Activated T-cell treated with anti-CD3 and anti-CD28 coated beads for 1 hour (primary cell): ENCODE results near the gene FRYL.
"Not testable (repeated sequence)": the region's sequence is repeated elsewhere in the genome, so short reads cannot be mapped to it uniquely, and the experiment has no call there.

ENCODE experiments used
- DNase-seq: peaks from one replicate; pipeline ENCODE4 v3.0.0-alpha.2; 2020; ENCODE audit warnings: low read depth

Gene FRYL

DNA sequence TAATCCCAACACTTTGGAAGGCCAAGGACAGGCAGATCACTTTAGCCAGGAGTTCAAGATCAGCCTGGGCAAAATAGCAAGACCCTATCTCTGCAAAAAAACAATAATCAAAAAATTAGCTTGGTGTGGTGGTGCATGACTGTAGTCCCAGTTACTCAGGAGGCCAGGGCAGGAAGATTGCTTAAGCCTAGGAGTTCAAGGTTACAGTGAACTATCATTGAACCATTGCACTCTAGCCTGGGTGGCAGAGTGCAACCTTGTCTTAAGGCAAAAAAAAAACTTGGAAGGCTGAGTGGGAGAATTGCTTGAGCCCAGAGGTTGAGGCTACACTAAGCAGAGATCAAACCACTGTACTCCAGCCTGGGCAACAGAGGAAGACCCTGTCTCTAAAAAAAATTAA lies 5.2 kb upstream of the FRYL start:
- no peak for DNase-seq

DNA sequence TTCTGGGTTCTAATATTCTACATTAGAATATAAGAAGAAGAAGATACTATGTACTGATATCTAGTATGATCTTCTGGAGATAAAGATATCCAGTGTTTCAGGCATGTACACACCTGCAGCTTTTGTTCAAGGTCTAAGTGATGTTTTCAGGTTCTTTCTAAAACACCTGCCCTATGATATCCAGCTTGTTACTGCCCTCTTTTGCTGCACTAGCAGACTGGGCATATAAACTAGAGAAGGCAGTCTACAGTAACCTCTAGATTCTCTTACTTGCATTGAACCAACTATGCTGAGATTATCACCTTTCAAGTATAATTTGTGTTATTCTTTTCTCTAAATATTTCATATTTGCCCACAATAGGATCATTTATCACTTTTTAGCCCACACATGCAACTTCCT lies 1.9 kb upstream of the FRYL start:
- DNase-seq = no peak

DNA sequence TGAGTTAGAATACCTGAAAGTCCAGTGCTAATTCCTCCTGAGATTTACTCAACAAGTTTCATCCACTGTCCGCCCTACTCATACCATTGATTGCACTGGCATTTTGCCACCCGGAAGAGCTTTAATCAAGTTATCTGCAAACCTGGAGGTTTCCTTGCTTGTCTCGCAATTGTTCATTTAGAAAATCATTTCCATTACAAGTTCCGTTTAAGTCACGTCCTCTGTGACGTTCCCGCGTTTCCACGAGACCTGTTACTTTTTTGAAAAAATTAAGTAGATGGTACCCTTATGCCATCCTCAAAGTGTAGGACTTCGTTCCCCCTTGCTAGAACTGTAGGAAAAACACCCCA lies 761 bp upstream of the FRYL start:
- DNase-seq = peak; percentile 29

DNA sequence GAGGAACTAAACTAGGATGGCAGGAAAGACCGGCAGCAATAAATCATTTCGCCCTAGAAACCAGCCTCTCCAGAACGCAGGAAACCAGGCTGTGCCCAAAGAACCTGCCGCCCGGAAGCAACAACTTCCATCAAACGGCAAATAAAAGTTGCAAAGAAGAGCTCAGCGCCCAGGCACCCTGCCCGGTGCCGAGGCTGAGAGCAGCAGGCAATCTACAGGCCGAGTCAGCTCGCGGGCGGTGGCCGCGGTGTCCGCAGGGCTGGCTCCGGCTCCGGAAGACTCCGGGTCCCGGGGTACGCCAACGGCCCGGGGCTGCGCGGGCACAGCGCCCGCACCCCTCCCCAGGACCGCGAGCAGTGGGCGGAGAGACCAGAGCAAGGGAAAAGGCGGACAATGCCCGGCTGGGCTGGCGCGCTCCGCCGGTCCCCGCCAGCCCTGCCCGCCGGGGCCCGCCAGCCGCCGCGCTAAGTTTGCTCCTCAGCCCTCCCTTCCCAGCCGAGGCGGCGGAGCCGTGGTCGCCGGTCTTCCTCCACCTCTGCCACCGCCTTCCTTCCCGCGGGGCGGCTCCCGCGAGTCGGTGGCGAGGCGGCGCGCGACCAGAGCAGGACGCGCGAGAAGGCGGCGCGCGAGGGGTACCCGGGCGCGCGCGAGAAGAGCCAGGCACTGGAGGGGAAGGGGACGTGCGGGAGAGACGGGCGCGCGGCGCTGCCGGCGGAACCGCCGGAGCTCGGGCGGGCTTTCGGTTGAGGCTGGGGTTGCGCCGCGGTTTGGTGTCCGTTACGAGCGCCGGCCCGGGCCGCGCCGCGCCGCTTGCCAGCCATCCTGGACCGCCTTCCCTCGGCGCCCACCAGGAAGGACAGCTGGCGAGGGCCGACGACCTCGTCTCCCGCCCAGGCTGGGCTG lies 733 bp downstream of the FRYL start:
- DNase-seq = peak; percentile 64

DNA sequence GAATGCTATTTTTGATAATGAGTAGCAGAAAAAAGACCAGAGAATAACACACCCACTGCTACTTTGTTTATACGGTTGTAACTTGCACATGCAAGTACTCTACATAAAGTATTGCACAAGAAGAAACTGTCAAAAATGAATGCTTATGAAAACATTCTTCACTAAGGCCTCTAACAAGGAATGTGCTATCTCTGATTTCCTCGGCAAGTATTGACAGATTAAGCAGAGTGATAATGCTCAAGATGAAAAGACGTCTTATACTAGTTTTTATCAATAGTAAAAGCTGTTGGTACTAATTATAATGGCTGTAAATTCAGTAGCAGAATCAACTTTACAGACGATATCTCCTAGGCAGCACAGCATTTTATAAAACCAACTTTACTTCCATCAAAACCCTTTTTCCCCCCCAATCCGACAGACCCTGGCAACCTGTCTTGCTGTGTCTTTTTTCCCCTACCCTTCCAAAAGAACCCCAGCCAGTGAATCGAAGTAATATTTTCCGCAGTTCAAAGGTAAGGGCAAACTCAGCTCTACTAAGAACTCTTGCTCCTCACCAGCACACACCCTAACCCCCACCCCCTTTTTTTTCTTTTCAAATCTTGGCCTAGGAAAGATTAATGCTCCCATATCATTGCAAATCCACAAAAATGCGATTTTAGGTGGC lies 1.5 kb downstream of the FRYL start:
- no peak for DNase-seq

DNA sequence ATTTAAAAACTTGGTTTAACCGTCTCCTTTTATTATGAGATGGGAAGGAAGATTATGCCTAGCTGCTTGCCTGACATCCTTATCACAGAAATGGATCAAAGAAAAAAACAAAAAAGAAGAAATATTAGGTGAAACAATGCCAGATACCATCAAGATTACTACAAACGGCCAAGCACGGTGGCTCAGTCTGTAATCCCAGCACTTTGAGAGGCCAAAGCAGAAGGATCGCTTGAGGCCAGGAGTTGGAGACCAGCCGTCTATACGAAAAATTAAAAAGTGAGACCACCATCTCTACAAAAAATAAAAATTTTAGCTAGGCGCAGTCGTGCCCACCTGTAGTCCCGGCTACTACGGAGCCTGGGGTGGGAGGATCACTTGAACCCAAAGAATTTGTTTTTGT lies 2.3 kb downstream of the FRYL start:
- DNase-seq = no peak

DNA sequence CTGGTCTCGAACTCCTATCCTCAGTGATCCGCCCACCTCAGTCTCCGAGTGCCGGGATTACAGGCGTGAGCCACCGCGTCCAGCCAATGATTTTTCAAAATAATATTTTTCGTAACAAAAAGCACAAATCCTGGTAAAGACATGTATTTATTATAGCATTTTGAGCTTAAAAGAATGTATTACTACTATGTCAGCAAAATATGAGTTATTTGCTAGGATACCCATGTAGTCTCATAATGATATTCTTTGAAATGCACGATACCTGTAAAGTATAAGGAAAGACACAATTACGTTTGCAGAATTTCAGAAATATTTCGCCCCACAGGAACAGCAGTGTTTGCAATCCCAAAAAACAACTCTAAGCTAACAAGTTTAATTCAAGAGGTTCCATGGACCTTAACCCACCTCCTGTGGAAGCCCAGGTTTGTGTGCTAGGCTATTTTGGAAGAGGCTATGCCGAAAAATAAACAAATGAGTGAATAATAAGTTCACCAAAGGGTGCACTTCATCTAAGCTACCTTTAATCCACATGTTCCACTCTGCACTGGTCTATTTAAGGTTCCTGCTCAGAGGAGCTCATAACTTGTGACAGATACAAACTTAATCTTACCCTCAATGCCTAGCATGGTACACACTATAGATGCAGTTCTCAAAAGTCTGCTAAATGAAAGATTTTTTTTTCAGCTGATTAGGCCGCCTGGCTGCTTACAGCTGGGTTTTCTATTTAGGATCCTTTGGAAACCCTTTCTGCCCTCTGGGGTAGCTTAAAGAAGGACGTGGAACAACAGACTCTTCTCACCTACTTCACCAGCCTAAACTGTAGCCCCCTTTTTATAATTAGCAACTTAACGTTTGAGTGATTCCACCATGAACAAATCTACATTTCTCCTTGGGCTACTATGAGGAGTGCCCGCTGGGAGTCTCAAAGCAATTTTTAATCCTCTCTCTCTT lies 5.0 kb downstream of the FRYL start:
- no peak for DNase-seq

DNA sequence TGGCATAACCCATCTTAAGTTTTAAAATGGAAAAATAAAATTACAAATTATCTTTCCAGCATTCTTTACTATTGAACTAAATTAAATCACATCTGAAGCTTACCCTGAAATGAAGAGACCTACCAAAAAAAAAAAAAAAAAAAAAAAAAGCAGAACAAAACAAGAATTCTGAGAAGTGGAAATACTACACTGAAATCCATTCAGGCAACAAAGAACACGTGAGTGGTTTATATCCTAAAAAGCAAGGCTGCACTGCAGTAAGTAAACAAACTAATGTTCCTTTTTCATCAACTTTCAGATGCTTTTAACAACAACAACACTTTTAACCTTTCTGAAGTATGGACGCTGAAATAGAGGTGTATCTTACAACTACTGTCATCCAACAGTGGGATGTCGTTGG lies 7.5 kb downstream of the FRYL start:
- no peak for DNase-seq

DNA sequence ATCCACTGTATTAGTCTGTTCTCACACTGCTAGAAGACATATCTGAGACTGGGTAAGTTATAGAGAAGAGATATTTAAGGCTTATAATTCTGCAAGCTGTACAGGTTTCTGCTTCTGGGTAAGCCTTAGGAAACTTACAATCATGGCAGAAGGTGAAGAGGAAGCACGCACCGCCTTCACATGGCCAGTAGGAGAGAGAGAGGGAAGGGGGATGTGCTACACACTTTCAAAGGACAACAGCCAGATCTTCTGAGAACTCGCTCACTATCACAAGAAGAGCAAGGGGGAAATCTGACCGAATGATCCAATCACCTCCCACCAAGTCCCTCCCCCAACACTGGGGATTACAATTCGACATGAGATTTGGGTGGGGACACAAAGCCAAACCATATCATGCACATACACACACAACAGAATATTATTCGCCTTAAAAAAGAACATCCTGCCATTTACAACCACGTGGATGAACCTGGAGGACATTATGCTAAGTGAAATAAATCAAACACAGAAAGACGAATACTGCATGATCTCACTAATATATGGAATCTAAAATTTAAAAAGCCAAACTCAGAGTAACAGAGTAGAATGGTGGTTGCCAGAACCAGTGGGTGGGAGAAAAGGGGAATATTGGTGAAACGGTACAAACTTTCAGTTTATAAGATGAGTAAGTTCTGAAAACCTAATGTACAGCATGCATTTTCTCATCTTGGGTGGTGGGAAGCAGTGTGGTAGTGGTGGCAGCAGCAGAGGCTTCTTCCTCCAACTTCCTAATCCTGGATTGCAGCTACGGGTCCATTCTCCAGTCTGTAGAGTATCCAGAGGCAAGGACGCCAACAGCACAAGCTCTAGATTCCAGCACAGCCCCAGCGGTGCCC lies 12.8 kb downstream of the FRYL start:
- no peak for DNase-seq

DNA sequence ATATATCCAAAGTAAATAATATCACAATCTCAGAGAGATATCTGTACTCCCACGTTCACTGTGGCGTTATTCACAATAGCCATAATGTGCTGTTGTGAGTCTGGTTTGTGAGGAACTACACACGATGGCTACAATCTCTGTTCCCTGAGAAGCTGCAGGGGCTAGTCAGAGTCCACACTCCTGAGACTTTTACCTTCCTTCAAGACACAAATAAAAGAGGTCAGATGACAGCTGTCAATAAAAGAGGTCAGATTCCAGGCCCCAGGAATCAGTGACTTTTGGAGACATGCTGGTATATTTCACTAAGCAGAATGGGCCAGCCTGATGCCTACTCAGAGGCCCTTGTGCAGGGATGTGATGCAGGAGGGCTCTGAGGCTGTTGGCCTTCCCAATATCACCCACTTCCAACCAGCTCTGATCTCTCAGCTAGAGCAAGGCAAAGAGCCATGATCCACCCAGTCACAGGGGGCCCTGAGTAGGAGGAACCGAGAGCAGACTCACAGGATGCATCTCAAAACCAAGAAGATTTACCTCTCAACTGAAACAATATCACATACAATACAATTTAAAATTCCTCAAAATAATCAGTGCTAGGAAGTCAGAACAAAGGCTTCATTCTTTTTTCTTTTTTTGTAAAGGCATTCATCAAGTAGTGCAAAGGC lies 13.8 kb downstream of the FRYL start:
- DNase-seq = no peak

DNA sequence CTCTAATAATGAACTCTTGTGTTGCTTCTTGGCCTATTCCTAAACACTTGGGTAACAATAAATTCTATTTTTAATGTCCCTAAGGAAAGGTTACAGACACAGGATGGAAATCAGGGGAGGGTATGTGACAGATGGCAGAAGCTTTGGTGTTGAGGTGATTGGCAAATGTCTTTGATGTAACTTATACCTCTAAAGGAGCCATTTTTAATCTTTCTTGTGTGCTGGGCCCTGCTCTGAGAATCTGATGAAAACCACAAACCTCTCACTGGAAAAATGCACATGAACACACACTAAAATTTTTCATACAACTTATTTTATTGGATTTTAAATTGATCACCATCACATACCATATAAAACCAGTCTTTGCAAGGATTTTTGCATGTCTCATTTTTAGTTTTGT lies 17.7 kb downstream of the FRYL start:
- no peak for DNase-seq

DNA sequence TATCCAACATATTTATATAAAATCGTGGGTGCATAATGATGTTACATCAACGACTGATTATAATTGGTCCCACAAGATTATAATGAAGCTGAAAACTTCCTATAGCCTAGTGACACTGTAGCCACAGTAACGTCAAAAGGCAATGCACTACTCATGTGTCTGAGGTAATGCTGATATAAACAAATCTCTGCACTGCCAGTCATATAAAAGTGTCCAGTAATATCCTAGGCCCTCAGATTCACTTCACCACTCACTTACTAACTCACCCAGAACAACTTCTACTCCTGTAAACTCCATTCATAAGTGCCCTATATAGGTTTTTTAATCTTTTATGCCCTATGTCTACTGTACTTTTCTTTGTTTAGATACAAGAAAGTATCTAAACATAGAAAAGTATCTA lies 18.8 kb downstream of the FRYL start:
- DNase-seq = no peak

DNA sequence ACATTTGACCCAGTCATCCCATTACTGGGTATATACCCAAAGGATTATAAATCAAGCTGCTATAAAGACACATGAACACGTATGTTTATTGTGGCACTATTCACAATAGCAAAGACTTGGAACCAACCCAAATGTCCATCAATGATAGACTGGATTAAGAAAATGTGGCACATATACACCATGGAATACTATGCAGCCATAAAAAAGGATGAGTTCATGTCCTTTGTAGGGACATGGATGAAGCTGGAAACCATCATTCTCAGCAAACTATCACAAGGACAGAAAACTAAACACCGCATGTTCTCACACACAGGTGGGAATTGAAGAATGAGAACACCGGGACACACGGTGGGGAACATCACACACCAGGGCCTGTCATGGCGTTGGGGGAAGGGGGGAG lies 21.4 kb downstream of the FRYL start:
- not testable (repeated sequence) for DNase-seq

DNA sequence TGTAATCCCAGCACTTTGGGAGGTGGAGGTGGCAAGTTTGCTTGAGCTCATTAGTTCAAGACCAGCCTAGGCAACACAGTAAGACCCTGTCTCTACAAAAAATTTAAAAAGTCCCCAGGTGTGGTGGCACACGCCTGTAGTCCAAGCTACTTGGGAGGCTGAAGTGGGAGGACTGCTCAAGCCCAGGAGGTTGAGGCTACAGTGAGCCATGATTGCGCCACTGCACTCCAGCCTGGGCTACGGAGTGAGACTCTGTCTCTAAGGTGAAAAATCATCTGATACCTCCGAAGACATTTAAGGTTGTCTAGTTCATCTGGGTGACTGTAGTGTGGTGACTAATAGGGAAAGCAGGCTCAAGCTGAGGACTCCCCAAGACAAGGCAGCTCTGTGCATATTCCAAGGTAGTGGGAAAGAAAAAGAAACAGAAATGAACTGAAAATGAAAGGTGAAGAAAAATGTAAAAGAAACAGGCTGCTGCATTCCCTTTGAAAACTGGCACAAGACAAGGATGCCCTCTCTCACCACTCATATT lies 23.3 kb downstream of the FRYL start:
- no peak for DNase-seq

DNA sequence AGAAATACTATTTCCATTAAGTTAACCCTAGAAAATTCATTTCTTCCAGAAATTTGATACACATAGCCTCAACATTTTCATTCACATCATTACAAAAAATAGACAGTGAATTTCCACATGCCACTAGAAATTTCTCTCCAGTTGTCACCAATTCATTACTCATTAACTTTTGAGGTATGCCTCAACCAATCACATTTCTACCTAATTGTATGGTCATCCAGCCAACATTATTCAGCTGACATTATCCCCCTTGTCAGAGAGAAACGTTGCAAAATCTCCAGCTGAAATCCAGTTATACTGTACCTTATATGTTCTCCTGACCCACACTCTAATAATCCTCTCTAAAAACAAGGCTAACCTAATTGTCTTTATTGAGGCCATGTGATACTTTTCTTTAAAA lies 24.8 kb downstream of the FRYL start:
- no peak for DNase-seq

DNA sequence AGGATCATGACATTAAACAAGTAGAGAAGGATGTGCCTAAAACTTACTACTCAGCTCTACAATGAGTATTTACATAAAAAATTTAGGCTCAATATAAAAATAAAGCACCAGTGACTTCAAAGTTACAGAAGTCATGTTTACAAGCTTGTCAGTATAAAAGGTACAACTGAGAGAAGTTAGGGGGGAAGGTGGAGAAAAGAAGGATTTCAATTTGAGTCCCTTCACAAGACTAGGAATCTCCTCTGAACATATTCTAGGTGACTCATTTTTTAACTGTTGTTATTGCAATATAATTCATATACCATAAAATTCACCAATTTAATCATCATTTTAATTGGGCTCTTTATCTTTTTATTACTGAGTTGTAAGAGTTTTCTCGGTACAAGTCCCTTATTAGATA lies 26.9 kb downstream of the FRYL start:
- DNase-seq = no peak

DNA sequence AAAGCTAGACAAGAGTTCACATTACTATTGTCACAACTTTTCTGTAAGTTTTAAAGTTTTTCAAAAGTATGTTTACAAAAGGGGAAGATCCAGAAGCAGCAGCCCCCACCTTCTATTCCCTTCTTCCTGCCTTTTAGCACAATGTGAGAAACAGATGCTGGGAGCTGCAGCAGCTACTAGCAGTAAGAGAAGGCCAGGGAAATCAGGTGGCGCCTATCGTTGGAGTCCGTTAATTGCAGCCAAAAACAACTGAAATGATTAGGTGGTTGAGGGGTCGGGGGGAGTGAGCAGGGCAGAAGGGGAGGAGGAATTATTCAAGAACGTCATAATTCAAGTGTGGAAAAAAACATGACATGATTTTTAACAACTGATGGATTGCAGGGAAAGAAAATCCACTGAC lies 27.4 kb downstream of the FRYL start:
- no peak for DNase-seq

DNA sequence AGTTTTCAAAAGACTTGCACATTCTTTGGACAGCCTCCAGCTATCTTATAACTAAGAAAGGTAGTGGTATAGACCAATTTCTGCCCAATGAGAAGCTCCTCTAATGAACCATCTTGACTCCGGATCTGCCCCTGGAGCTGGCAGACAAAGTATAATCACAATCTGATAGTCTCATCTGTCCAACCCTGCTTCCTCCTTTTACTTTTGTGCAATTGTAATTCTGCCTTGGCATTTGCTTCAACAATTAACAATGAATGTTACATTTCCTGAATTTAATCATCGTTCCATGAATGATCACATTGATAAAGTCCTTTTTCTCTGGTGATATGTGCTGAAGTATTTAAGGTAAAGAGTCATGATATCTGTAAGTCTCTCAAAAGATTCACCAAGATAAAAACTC lies 27.8 kb downstream of the FRYL start:
- DNase-seq = no peak

DNA sequence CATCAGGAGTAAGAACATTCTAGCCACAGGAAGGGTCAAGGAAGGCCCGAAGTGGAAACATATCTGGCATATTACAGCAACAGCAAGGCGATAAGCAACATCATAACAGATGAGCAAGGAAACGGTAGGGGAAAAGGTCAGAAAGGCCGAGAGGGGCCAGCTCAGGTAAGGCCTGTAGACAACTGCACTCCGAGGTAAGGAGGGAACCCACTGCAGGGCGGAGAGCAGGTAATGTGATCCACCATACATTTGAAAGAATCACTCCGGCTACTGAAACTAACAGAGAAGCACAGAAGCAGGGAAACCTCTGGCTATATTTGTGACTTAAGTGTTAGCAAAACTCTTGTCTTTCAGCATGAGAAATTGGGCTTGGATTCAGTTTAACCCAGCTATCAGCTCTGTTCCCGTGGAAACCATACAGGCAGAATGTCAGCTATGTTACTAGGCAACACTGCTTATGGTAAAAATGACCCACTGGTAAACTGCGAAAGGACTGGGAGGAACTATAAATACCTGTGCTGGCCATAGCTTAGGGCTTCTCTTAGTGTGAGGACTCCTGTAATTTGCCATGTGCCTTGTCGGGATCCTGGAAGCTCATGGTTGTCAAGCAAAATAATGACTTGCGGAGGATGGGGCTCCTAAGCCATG lies 31.0 kb downstream of the FRYL start:
- DNase-seq = no peak

DNA sequence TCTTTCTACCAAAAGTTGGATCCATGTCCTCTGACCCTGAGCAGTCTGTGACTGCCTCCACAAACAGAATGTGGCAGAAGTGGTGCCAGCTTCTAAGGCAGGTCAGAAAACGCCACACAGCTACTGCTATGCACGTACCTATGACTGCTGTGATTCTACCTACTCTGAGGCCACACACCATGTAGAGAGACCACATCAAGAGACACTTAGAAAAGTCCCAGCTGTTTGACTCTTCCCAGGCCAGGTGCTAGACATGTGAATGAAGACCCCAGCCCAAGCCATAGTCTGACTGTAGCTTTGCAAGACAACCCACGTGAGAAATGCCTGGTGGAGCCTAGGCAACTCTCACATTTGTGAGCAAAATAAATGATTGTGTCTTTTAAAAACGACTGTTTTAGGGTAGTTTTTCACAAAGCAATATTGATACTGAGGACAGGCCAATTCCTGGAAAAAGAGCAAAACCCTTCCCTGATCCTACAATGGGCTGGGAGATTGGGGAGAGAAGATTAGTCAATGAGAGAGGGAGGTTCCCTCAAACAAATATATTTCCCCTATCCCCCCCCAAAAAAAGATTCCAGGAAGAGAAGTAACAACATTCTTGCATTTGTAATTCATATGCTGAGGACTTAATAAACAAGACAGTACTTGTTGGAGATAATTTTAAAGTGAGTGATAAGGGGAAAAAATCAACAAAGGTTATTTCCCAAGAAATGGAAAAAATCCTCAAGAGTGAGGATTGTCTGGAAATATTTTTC lies 33.3 kb downstream of the FRYL start:
- no peak for DNase-seq
